Natural killer cell treated with Interleukin-12 subunit alpha and Interleukin-12 subunit beta and Interleukin-15 and Interleukin-18, amount 100 ng/mL, for 72 hours (primary cell): ENCODE measurements around the gene CFAP157. TPM values are rescaled to one million over a fixed set of nuclear protein-coding genes. Genes with fewer than 3 reads are reported as not detected.

Experiments
- ATAC-seq, 2 donors: fragments of 150-1000 bp; cut with Tn5 transposase in 1 of 2; sonication (Bioruptor Pico), chemical (Tn5 transposase) in 1 of 2; 2 replicates each; pipeline ENCODE4 v1.10.0; 2021
- DNase-seq: peaks from one replicate; pipeline ENCODE4 v3.0.0; 2022; ENCODE audit warnings: low spot score
- H3K27ac Mint-ChIP-seq, 2 donors: 1 replicate in 1 of 2; 2 replicates in 1 of 2; pipeline ENCODE4 v1.8.0; 2022; ENCODE audit warnings: mixed read lengths in 2 of 2, mild to moderate bottlenecking in 1 of 2, moderate library complexity in 1 of 2
- H3K27me3 Mint-ChIP-seq, 2 donors: 1 replicate in 1 of 2; 2 replicates in 1 of 2; pipeline ENCODE4 v1.8.0; 2022; ENCODE audit warnings: mixed read lengths in 2 of 2
- H3K36me3 Mint-ChIP-seq: one replicate; pipeline ENCODE4 v1.8.0; 2022; ENCODE audit warnings: mixed read lengths
- H3K4me1 Mint-ChIP-seq, 2 donors: 1 replicate in 1 of 2; 2 replicates in 1 of 2; pipeline ENCODE4 v1.8.0; 2022; ENCODE audit warnings: low read depth in 2 of 2, mixed read lengths in 2 of 2, mild to moderate bottlenecking in 1 of 2
- H3K4me3 Mint-ChIP-seq: one replicate; pipeline ENCODE4 v1.8.0; 2022; ENCODE audit warnings: mixed read lengths
- H3K9me3 Mint-ChIP-seq: 2 replicates; pipeline ENCODE4 v1.8.0; 2022; ENCODE audit warnings: mixed read lengths
- total RNA-seq, 2 donors: library from RNA; stranded (reverse); gene quantifications; one replicate each; pipeline ENCODE4 v1.2.3, GENCODE V29; 2022

The CFAP157 gene
- total RNA-seq, 2 donors from 2014 or later: not detected

- peaks cover 15 to 16% of the 10 kb centered on the region in 2 donors for H3K4me1 Mint-ChIP-seq
- H3K27ac Mint-ChIP-seq: peak overlapping the region; percentile 49 to 95
- no peaks in the 10 kb centered on the region for H3K9me3 Mint-ChIP-seq
- H3K27me3 Mint-ChIP-seq: no peaks in the 10 kb centered on the region
- peak overlapping the region; percentile 38 for H3K4me3 Mint-ChIP-seq
- ATAC-seq: no peak
- H3K36me3 Mint-ChIP-seq: no peaks in the 10 kb centered on the region
- DNase-seq: no peak
Measured at GRCh38 chr9:127700140-127700539, 6.6 kb upstream of the CFAP157 start.

DNA sequence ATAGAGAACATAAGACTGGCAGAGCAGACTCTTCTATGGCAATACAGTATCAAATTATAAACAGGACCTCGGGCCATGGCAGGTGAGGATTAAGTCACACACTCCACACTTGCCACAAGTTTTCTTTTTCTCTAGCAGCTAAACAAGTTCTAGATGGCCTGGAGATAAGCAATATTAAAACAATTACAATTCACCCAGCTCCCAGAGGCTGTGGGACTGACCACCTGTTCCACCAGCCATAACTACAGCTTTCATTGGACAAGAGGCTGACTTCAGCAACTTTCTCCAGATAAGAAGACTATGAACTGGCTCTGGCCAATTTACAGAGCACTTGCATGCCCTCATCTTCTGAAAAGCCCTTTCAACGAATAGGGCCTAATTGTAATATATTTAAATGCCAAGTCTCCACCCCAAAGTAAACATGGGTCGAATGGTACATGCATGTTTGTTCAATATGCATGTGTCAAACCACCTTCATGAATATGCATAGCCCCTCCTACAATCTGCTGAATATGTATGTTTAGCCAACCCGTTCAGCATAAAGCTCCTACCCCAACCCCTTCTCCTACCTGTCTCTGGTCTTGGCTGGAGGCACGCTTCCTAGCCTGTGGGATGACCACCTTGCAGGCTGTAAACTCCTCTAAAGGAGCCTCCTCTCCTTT, 6.1 kb upstream of the CFAP157 start:
- H3K27ac Mint-ChIP-seq: peak overlapping the region; percentile 49 to 95
- no peaks in the 10 kb centered on the region for H3K9me3 Mint-ChIP-seq
- no peaks in the 10 kb centered on the region for H3K36me3 Mint-ChIP-seq
- DNase-seq (no peak), ATAC-seq (no peak)
- no peaks in the 10 kb centered on the region for H3K27me3 Mint-ChIP-seq
- H3K4me1 Mint-ChIP-seq: peaks cover 15 to 16% of the 10 kb centered on the region in 2 donors
- H3K4me3 Mint-ChIP-seq: peak overlapping the region; percentile 38

- H3K36me3 Mint-ChIP-seq: no peaks in the 10 kb centered on the region
- DNase-seq: no peak
- H3K27me3 Mint-ChIP-seq: no peaks in the 10 kb centered on the region
- H3K4me3 Mint-ChIP-seq: no peak overlapping the region
- H3K27ac Mint-ChIP-seq: no peak overlapping the region
- H3K4me1 Mint-ChIP-seq: peaks cover 16 to 19% of the 10 kb centered on the region in 2 donors
- H3K9me3 Mint-ChIP-seq: no peaks in the 10 kb centered on the region
- no peak for ATAC-seq
Measured at GRCh38 chr9:127703289-127703946, 3.4 kb upstream of the CFAP157 start.

DNA sequence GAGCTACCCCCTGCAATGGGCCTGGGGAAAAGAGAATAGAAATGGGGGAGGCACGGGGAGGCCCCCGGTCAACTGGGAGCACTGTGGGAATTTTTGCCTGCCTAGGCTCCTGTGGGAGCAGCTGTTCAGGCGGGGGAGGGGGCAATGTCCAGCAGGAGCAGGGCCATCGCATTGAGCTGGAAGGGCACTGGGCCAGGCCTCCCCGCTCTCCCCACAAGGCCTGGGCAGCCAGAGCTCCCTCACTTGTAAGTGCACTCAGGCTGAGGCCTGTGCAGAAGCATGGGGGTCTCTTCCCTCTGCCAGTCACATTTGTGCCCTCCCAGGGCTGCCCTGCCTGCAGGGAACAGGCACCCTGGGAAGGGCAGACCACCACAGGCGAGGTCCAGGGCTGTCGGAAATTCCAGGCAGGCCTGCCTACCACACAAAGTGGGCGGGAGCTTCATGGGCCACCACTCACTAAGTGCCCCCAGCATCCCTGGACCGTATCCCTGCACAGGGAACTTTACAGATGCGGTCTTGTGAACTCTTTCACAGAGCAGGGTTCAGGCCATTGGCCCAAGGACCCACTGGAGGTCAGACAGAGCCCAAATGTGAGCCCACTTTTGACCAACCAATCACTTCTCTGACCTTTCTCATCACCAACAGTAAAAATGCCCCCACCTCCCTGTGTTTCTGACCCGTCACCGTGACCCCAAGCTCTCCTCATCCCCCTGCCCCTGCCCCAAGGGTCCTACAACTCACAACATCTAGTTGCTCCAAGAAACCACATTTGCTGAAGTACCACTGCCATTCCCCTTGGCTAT, 1.0 kb upstream of the CFAP157 start:
- H3K4me1 Mint-ChIP-seq: peaks cover 11 to 16% of the 10 kb centered on the region in 2 donors
- DNase-seq (no peak), ATAC-seq (no peak)
- H3K27me3 Mint-ChIP-seq: no peaks in the 10 kb centered on the region
- H3K4me3 Mint-ChIP-seq: no peak overlapping the region
- H3K27ac Mint-ChIP-seq: no peak overlapping the region
- H3K36me3 Mint-ChIP-seq: no peaks in the 10 kb centered on the region
- no peaks in the 10 kb centered on the region for H3K9me3 Mint-ChIP-seq

- Mint-ChIP-seq H3K27me3 (no peaks in the 10 kb centered on the region), H3K27ac (no peak overlapping the region), H3K36me3 (no peaks in the 10 kb centered on the region), H3K4me1 (peaks cover 19 to 26% of the 10 kb centered on the region in 2 donors), H3K9me3 (no peaks in the 10 kb centered on the region), H3K4me3 (no peak overlapping the region)
- DNase-seq (no peak), ATAC-seq (peak; percentile 34 to 49)
Measured at GRCh38 chr9:127707766-127708165, 978 bp downstream of the CFAP157 start.

DNA sequence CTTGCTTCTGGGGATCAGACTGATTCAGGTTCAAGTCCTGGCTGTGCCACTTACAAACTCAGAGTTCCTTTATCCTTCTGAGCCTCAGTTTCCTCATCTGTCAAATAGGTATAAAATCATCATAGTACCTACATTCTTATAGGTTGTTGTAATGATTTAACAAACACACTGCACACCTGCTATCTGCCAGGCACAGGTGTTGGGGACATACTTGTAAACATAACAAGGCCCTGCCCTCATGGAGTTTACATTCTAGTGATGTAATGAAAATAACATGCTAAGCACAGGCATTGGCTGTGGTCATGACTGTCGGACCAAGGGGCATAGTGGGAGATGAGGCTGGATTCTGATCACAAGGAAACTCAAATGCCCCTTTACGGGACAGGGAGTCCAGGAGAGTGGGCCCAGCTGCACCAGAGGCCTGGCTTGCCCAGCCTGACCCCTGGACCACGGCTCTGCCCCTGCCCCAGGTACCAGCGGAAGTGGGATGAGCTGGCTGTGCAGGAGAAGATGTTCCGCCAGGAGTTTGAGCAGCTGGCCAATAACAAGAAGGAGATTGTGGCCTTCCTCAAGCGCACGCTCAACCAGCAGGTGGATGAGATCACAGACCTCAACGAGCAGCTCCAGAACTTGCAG, 2.3 kb downstream of the CFAP157 start:
- no peaks in the 10 kb centered on the region for H3K36me3 Mint-ChIP-seq
- DNase-seq: no peak
- no peak for ATAC-seq
- H3K4me1 Mint-ChIP-seq: peaks cover 14 to 23% of the 10 kb centered on the region in 2 donors
- no peaks in the 10 kb centered on the region for H3K27me3 Mint-ChIP-seq
- no peak overlapping the region for H3K27ac Mint-ChIP-seq
- H3K9me3 Mint-ChIP-seq: no peaks in the 10 kb centered on the region
- no peak overlapping the region for H3K4me3 Mint-ChIP-seq

DNA sequence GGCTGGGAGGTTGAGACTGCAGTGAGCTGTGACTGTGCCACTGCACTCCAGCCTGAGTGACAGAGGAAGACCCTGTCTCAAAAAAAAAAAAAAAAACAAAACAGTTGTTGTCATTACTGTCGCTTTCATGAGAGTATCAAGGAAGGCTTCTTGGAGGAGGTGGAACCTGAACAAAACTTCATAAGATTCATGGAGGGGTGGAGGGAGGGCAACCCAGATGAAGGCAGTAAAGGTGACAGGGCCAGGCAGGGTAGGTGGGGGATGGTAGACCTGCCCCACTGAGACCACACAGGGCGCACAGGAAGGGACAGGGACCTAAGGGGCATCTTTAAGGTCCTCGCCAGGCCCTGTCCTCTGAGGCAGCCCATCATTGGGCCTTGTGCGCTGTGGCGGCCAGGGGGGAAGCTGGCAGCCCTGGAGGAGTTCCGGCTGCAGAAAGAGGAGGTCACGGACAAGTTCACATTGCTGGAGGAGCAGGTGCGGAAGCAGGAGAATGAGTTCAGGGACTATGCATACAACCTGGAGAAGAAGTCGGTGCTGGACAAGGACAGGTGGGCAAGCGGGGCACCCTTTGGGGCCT, 3.5 kb downstream of the CFAP157 start:
- no peak for ATAC-seq
- DNase-seq: no peak
- H3K27ac Mint-ChIP-seq: no peak overlapping the region
- no peaks in the 10 kb centered on the region for H3K36me3 Mint-ChIP-seq
- no peaks in the 10 kb centered on the region for H3K27me3 Mint-ChIP-seq
- peaks cover 16 to 23% of the 10 kb centered on the region in 2 donors for H3K4me1 Mint-ChIP-seq
- no peaks in the 10 kb centered on the region for H3K9me3 Mint-ChIP-seq
- H3K4me3 Mint-ChIP-seq: no peak overlapping the region

DNA sequence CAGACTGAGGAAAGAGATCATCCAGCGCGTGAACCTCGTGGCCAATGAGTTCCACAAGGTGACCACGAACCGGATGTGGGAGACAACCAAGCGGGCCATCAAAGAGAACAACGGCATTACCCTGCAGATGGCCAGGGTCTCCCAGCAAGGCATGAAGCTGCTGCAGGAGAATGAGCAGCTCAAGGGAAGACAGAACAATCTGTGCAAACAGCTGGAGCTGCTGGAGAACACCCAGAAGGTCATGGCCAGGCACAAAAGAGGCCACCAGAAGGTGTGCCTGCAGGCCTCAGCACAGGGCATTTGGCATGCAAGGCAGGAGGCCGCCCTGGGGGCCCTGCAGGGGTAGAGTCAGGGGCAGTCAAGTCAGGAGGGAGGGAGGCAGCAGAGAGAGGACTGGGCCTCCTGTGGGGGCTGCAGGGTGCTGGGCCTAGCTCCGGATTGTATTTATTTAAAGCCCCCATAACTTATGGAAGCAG, 4.5 kb downstream of the CFAP157 start:
- peak overlapping the region; percentile 22 for H3K4me3 Mint-ChIP-seq
- H3K27ac Mint-ChIP-seq: peak overlapping the region in 1 of 2 donors; percentile 35
- no peak for DNase-seq
- H3K9me3 Mint-ChIP-seq: no peaks in the 10 kb centered on the region
- peaks cover 25 to 31% of the 10 kb centered on the region in 2 donors for H3K4me1 Mint-ChIP-seq
- no peaks in the 10 kb centered on the region for H3K36me3 Mint-ChIP-seq
- ATAC-seq: no peak
- no peaks in the 10 kb centered on the region for H3K27me3 Mint-ChIP-seq

- no peak for DNase-seq
- no peaks in the 10 kb centered on the region for H3K9me3 Mint-ChIP-seq
- no peaks in the 10 kb centered on the region for H3K36me3 Mint-ChIP-seq
- no peak overlapping the region for H3K27ac Mint-ChIP-seq
- H3K4me3 Mint-ChIP-seq: no peak overlapping the region
- no peak for ATAC-seq
- peaks cover 25 to 31% of the 10 kb centered on the region in 2 donors for H3K4me1 Mint-ChIP-seq
- H3K27me3 Mint-ChIP-seq: no peaks in the 10 kb centered on the region
Measured at GRCh38 chr9:127711831-127712274, 5.1 kb downstream of the CFAP157 start.

DNA sequence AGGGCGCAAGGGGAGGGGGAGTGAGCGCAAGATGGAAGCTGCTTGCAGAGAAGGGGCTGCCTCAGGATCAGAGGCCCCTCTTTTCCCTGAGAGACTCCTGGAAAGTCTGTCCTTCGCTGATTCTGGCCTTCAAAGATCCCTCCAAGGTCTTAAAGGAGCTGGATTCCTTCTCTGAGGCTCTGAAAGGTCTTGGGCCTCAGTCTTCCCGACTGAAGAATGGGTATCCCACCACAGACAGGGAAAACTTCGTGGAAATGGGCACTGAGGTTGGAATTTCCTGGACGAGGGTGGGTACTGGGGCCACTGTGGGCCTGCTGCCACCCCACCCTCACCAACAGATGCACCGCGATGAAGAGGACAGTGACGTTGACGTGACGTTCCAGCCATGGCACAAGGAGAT, 5.6 kb downstream of the CFAP157 start:
- Mint-ChIP-seq H3K27ac (no peak overlapping the region), H3K27me3 (no peaks in the 10 kb centered on the region), H3K4me3 (no peak overlapping the region), H3K4me1 (peaks cover 25 to 31% of the 10 kb centered on the region in 2 donors), H3K36me3 (no peaks in the 10 kb centered on the region), H3K9me3 (no peaks in the 10 kb centered on the region)
- DNase-seq: no peak
- ATAC-seq: no peak

DNA sequence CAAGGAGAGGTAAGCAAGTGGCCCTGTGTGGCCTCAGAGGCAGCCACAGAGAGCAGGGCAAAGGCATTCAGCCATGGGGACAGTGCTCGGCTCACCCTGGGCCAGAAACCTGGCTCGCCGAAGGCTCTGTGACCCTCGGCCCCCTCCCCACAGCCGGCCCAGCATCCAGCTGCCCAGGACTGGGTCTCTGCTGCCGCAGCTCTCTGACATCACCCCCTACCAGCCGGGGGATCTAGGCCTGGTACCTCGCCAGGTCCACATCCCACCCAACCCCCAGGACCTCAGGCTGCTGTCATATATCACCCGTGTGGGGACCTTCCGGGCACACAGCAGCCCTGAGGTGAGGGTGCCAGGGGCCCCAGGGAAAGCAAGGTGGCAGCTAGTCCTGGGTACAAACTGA, 6.1 kb downstream of the CFAP157 start:
- ATAC-seq (no peak), DNase-seq (no peak)
- H3K9me3 Mint-ChIP-seq: no peaks in the 10 kb centered on the region
- no peaks in the 10 kb centered on the region for H3K36me3 Mint-ChIP-seq
- H3K27me3 Mint-ChIP-seq: no peaks in the 10 kb centered on the region
- peaks cover 25 to 27% of the 10 kb centered on the region in 2 donors for H3K4me1 Mint-ChIP-seq
- H3K27ac Mint-ChIP-seq: no peak overlapping the region
- no peak overlapping the region for H3K4me3 Mint-ChIP-seq

DNA sequence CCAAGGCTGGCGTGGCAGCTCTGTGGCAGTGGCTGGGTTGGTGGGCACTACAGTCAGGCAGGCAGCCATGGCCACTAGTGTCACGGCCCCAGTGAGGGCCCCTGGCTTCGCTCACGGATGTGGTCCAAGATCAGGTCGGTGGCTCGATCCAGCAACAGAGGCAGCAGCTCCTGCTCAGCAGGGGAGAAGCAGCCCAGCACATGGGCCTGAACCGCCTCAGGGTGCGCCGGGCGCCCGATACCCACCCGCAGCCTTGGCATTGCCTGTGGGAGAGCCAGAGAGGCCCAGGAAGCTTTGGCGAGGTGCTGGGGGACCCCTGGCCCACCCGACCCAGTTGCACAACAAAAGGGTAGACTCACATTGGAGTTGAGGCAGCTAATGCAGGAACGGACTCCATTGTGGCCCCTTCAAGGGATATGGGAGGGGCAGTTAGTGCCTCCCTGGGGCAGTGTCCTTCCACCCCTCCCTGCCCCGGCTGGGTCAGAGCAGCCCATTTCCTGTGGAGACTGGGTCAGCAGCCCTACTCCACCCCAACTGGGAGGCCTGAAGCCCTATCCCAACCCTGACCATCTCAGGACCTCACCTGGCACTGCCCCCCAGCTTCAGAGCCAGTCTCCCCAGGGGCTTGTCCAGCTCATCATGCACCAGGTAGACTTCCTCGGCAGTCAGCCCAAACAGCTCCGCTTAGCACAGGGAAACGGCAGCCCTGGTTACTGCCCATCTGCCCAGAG, 7.4 kb downstream of the CFAP157 start:
- H3K36me3 Mint-ChIP-seq: no peaks in the 10 kb centered on the region
- DNase-seq (no peak), ATAC-seq (no peak)
- peak overlapping the region; percentile 71 for H3K4me3 Mint-ChIP-seq
- H3K4me1 Mint-ChIP-seq: peaks cover 24 to 25% of the 10 kb centered on the region in 2 donors
- no peaks in the 10 kb centered on the region for H3K27me3 Mint-ChIP-seq
- H3K9me3 Mint-ChIP-seq: no peaks in the 10 kb centered on the region
- no peak overlapping the region for H3K27ac Mint-ChIP-seq
